ENCODE data around the gene LSMEM2. TPM values are rescaled to one million over a fixed set of nuclear protein-coding genes. Genes with fewer than 3 reads are reported as not detected.

Gene LSMEM2
- total RNA-seq, 1 experiment from 2014 or later = 0.57 TPM

GRCh38 chr3:50275996-50276761 is 2.7 kb upstream of the LSMEM2 start (continued):
- TF ChIP-seq IRF1 (CRISPR knock-in tag; IDR thresholded peaks at IDR 0.05) (peak; percentile 69; the same call in 1 of the 2 replicates), ZSCAN18 (CRISPR knock-in tag; IDR thresholded peaks at IDR 0.05) (no peak), FOXJ3 (CRISPR knock-in tag; IDR thresholded peaks at IDR 0.05; ENCODE audit: borderline replicate concordance) (no peak), RELA (CRISPR knock-in tag; IDR thresholded peaks at IDR 0.05; ENCODE audit: borderline replicate concordance) (no peak), JUN (CRISPR knock-in tag; IDR thresholded peaks at IDR 0.05) (no peak), ARID4B (CRISPR knock-in tag; IDR thresholded peaks at IDR 0.05; ENCODE audit: borderline replicate concordance) (no peak; the same call in 1 of the 2 replicates), FOXK1 (CRISPR knock-in tag; IDR thresholded peaks at IDR 0.05) (peak; percentile 36; the same call in 1 of the 2 replicates), GRHL2 (CRISPR knock-in tag; IDR thresholded peaks at IDR 0.05; ENCODE audit: insufficient replicate concordance, severe bottlenecking) (no peak), NFE2L1 (CRISPR knock-in tag; IDR thresholded peaks at IDR 0.05) (peak; percentile 27; the same call in 1 of the 2 replicates), TCF7 (CRISPR knock-in tag; IDR thresholded peaks at IDR 0.05; ENCODE audit: low read depth) (no peak)

- POLR2A ChIA-PET = interaction anchor here (1.4 to 1.5 kb wide), 2 partner anchors 17 to 82 kb away, joined by 3 to 5 read pairs; no protein-coding TSS in a partner anchor
- H3K36me3 Mint-ChIP-seq = no peaks in the 10 kb centered on the region
- CTCF ChIA-PET = interaction anchor here (0.7 to 12.5 kb wide), 5 partner anchors 12 to 83 kb away, joined by 3 to 145 read pairs (median 55); partner anchors contain the start of genes GNAT1, HYAL3 and NAA80
- peaks cover 21% of the 10 kb centered on the region for H3K4me1 Mint-ChIP-seq
- H3K4me3 Mint-ChIP-seq = no peak overlapping the region
- H3K27me3 Mint-ChIP-seq (ENCODE audit: low read depth) = peaks cover 64% of the 10 kb centered on the region
- no peaks in the 10 kb centered on the region for H3K9me3 Mint-ChIP-seq
- ATAC-seq (no peak), DNase-seq (ENCODE audit: low spot score) (no peak)
- H3K27ac Mint-ChIP-seq = no peak overlapping the region
- no peak for TF ChIP-seq NFE2L1 (CRISPR knock-in tag; IDR thresholded peaks at IDR 0.05)
- TF ChIP-seq OVOL2 (CRISPR knock-in tag; IDR thresholded peaks at IDR 0.05; ENCODE audit: borderline replicate concordance) = no peak
- TF ChIP-seq HMGXB4 (CRISPR knock-in tag; IDR thresholded peaks at IDR 0.05) = no peak
- no peak for TF ChIP-seq ZNF317 (CRISPR knock-in tag; IDR thresholded peaks at IDR 0.05; ENCODE audit: borderline replicate concordance, low read depth)
- no peak for TF ChIP-seq USF1 (CRISPR knock-in tag; IDR thresholded peaks at IDR 0.05)
- no peak for TF ChIP-seq FOXP1 (CRISPR knock-in tag; IDR thresholded peaks at IDR 0.05; ENCODE audit: borderline replicate concordance)
- no peak for TF ChIP-seq CTCF (IDR thresholded peaks at IDR 0.05)
- no peak for TF ChIP-seq TEAD4 (CRISPR knock-in tag; IDR thresholded peaks at IDR 0.05)
- TF ChIP-seq AR (CRISPR knock-in tag; IDR thresholded peaks at IDR 0.05) = no peak
- no peak for TF ChIP-seq SMAD3 (CRISPR knock-in tag; IDR thresholded peaks at IDR 0.05; ENCODE audit: borderline replicate concordance)
- no peak for TF ChIP-seq ZNF121 (CRISPR knock-in tag; IDR thresholded peaks at IDR 0.05)
These were observed 2.2 kb upstream of the LSMEM2 start for GRCh38 chr3:50276762-50277101.

Data from WTC11 (cell line).